Measurements from ENCODE around the gene ZNF438. TPM values are rescaled to one million over a fixed set of nuclear protein-coding genes. Genes with fewer than 3 reads are reported as not detected.

Gene ZNF438
- total RNA-seq, 1 donor from 2014 or later = 2.4 TPM

GRCh38 chr10:30822693-30823465 is 208.8 kb downstream of the ZNF438 start:
- Mint-ChIP-seq H3K4me1 (ENCODE audit: low read depth) (no peaks in the 10 kb centered on the region), H3K27me3 (ENCODE audit: insufficient read depth) (no peaks in the 10 kb centered on the region), H3K36me3 (ENCODE audit: low read depth) (no peaks in the 10 kb centered on the region), H3K27ac (no peak overlapping the region), H3K4me3 (no peak overlapping the region), H3K9me3 (no peaks in the 10 kb centered on the region)
- DNase-seq (ENCODE audit: low spot score) = no peak
- intact Hi-C loops (cut with micrococcal nuclease) = no loop called here

DNA sequence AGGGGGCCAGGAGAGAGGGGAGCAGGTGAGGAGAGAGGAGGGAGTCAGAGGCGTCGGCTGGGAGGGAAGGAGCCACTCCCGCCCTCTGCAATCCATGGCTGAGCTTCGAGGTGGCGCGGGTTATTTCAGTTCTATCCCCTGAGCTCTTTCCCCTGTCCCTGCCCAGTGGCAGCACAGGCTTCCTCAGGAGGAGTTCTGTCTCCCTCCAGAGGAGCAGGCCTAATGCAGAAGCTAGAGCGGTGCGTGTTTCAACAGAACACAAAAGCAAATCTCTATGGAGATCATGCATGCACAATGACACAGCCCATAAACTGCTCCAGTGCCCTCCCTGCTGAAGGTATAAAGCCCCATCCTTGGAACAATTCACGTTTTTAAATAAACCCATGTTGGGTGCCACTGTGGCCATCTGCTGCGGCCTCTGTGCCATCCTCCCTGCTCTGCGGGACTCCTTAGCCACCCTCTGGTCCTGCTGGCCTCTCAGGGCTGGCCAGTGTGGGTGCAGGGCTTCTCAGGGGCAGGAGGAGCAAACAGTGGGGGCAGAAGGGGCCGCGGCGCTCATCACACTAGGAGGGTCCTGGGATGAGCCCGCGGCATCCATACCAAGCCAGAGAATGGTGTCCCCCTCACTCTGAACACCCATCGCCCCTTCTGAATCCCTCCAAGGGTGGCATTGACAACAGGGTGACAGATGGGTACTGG is 209.5 kb downstream of the ZNF438 start:
- Mint-ChIP-seq H3K27ac (no peak overlapping the region), H3K27me3 (ENCODE audit: insufficient read depth) (no peaks in the 10 kb centered on the region)
- intact Hi-C loops (cut with micrococcal nuclease) = no loop called here

DNA sequence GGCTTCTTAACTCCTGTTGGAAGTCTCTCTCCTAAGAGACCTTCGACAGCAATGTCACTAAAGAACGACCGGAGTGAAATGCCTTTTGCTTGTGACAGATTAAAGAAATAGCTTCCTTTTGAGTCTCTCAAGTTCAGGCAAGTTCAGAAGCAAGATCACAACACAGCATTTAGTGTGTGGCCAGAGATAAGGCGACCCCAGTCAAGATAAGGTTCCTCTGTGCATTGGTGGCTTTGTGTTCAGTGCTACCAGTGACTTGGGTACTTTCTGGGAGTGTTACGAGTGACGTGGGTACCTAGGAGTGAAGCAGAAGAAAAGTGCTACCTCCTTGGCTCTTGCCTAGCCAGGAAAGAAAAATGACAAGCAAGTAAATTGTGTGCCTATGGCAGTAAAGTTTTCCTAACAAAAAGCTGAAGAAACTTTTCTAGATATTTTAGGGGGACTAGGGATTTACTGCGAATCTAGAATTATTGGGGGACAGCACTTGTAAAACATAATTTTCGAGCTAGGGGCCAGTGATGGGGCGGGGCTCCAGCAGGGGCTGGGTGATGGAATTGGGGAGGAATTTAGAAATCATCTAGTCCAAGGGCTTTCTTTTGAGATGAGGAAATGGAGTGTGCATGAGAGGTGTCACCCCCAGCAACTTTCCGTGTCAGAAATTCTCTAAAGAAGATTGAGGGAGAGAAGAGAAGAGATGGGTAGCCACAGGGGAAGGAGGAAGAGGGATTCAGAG is 210.2 kb downstream of the ZNF438 start:
- Mint-ChIP-seq H3K9me3 (no peaks in the 10 kb centered on the region), H3K36me3 (ENCODE audit: low read depth) (no peaks in the 10 kb centered on the region), H3K4me3 (no peak overlapping the region), H3K27ac (no peak overlapping the region), H3K27me3 (ENCODE audit: insufficient read depth) (no peaks in the 10 kb centered on the region), H3K4me1 (ENCODE audit: low read depth) (no peaks in the 10 kb centered on the region)
- intact Hi-C loops (cut with micrococcal nuclease) = no loop called here
- DNase-seq (ENCODE audit: low spot score) = no peak

More for the DNA sequence above, 209.5 kb downstream of the ZNF438 start:
- H3K36me3 Mint-ChIP-seq (ENCODE audit: low read depth) = no peaks in the 10 kb centered on the region
- no peaks in the 10 kb centered on the region for H3K9me3 Mint-ChIP-seq
- DNase-seq (ENCODE audit: low spot score) = no peak
- H3K4me3 Mint-ChIP-seq = no peak overlapping the region
- H3K4me1 Mint-ChIP-seq (ENCODE audit: low read depth) = no peaks in the 10 kb centered on the region

GRCh38 chr10:30820261-30820991 is 211.2 kb downstream of the ZNF438 start:
- H3K4me3 Mint-ChIP-seq = no peak overlapping the region
- no peak for DNase-seq (ENCODE audit: low spot score)
- intact Hi-C loops (cut with micrococcal nuclease) = no loop called here
- no peaks in the 10 kb centered on the region for H3K27me3 Mint-ChIP-seq (ENCODE audit: insufficient read depth)
- no peak overlapping the region for H3K27ac Mint-ChIP-seq
- no peaks in the 10 kb centered on the region for H3K9me3 Mint-ChIP-seq
- no peaks in the 10 kb centered on the region for H3K4me1 Mint-ChIP-seq (ENCODE audit: low read depth)
- H3K36me3 Mint-ChIP-seq (ENCODE audit: low read depth) = no peaks in the 10 kb centered on the region

- H3K27me3 Mint-ChIP-seq (ENCODE audit: insufficient read depth) = no peaks in the 10 kb centered on the region
Measured at GRCh38 chr10:30819341-30820181, 212.1 kb downstream of the ZNF438 start.

GRCh38 chr10:30818854-30819253 is 212.8 kb downstream of the ZNF438 start:
- intact Hi-C loops (cut with micrococcal nuclease) = no loop called here
- Mint-ChIP-seq H3K36me3 (ENCODE audit: low read depth) (no peaks in the 10 kb centered on the region), H3K9me3 (no peaks in the 10 kb centered on the region), H3K4me1 (ENCODE audit: low read depth) (peaks cover 10% of the 10 kb centered on the region), H3K27me3 (ENCODE audit: insufficient read depth) (peaks cover 2% of the 10 kb centered on the region), H3K27ac (no peak overlapping the region), H3K4me3 (no peak overlapping the region)
- no peak for DNase-seq (ENCODE audit: low spot score)

More at GRCh38 chr10:30819341-30820181, 212.1 kb downstream of the ZNF438 start:
- Mint-ChIP-seq H3K9me3 (no peaks in the 10 kb centered on the region), H3K36me3 (ENCODE audit: low read depth) (no peaks in the 10 kb centered on the region), H3K27ac (no peak overlapping the region), H3K4me1 (ENCODE audit: low read depth) (peaks cover 3% of the 10 kb centered on the region), H3K4me3 (no peak overlapping the region)
- intact Hi-C loops (cut with micrococcal nuclease) = no loop called here
- DNase-seq (ENCODE audit: low spot score) = no peak

DNA sequence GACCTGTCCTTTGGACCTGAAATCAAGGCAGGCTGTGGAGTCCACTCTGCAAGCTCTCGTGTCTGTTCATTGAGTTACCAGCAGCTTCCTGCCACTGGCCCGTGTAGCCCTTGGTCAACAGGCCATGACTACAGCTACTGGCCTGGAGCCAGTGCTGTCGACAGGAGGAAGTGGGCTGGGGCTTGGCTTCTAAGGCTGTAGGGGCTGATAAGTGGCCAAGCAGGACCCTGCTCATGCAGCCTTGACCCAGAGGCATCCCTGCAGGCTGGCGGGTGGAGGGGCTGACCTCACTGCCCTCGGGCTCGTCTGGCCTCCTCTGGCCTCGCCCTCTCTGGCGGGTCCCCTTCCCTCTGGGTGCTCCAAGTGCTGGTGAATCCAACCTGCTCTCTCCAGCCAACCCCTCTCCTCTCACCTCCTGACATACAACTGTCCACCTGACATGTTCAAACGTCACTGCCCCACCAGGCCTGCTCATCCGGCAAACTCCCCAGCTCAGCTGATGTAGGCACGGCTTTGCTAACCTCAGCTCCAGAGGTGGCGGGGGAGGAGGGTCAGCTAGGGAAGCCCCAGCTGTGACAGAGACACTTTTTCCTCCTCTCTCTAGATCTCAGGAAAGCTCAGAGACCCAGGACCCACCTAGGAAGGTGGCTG is 213.5 kb downstream of the ZNF438 start:
- no peak for DNase-seq (ENCODE audit: low spot score)
- Mint-ChIP-seq H3K27me3 (ENCODE audit: insufficient read depth) (peaks cover 2% of the 10 kb centered on the region), H3K4me3 (no peak overlapping the region), H3K36me3 (ENCODE audit: low read depth) (no peaks in the 10 kb centered on the region), H3K9me3 (no peaks in the 10 kb centered on the region), H3K27ac (no peak overlapping the region), H3K4me1 (ENCODE audit: low read depth) (peaks cover 17% of the 10 kb centered on the region)
- intact Hi-C loops (cut with micrococcal nuclease) = no loop called here

DNA sequence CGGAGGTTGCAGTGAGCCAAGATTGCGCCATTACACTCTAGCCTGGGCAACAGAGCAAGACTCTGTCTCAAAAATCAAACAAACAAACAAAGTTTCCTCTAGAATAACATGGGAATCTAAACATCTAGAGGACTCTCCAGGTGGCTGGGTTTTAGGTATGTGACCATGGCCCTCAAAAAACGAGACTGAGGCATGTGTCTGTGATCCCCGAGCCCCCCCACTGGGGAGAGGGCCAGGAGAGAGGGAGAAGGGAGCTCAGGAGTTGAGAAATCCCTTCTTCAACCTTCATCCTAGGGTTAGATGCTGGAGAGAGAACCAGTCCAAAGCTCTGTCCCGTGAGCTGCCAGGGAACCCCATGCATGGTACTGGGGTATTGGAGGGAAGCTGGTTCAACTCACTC is 214.1 kb downstream of the ZNF438 start:
- peaks cover 2% of the 10 kb centered on the region for H3K27me3 Mint-ChIP-seq (ENCODE audit: insufficient read depth)
- H3K4me1 Mint-ChIP-seq (ENCODE audit: low read depth) = peaks cover 23% of the 10 kb centered on the region
- intact Hi-C loops (cut with micrococcal nuclease) = no loop called here
- H3K36me3 Mint-ChIP-seq (ENCODE audit: low read depth) = no peaks in the 10 kb centered on the region
- H3K4me3 Mint-ChIP-seq = no peak overlapping the region
- H3K9me3 Mint-ChIP-seq = no peaks in the 10 kb centered on the region
- DNase-seq (ENCODE audit: low spot score) = no peak
- no peak overlapping the region for H3K27ac Mint-ChIP-seq

GRCh38 chr10:30816820-30817171 is 214.9 kb downstream of the ZNF438 start:
- Mint-ChIP-seq H3K4me3 (no peak overlapping the region), H3K36me3 (ENCODE audit: low read depth) (no peaks in the 10 kb centered on the region), H3K27ac (no peak overlapping the region), H3K9me3 (no peaks in the 10 kb centered on the region), H3K27me3 (ENCODE audit: insufficient read depth) (peaks cover 2% of the 10 kb centered on the region), H3K4me1 (ENCODE audit: low read depth) (peaks cover 31% of the 10 kb centered on the region)
- no peak for DNase-seq (ENCODE audit: low spot score)
- intact Hi-C loops (cut with micrococcal nuclease) = no loop called here

DNA sequence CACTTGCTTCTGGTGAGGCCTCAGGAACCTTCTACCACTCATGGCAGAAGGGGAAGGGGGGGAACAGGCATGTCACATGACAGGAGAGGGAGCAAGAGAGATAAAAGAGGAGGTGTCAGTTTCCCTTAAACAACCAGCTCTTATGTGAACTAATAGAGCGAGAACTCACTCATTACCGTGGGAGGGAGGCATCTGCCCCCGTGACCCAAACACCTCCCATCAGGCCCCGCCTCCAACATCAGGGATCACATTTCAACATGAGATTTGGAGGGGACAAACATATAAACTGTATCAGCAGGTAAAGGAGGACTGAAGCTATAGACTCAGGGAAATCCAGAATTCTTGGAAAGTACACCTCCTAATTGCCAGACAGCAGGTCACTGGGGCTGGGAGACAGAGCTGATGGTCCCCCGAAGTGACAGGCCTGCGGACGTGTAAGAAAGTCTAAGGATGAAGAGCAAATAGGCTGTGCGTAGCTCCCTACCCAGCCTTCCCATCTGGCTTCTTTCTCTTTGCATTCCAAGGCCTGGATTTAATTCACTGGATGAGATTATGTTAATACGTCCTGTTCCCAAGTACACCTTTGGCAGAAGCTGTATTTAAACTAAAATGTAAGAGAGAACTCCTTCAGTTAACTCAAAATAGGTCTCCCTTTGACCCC is 215.4 kb downstream of the ZNF438 start:
- Mint-ChIP-seq H3K36me3 (ENCODE audit: low read depth) (no peaks in the 10 kb centered on the region), H3K27me3 (ENCODE audit: insufficient read depth) (peaks cover 2% of the 10 kb centered on the region), H3K9me3 (no peaks in the 10 kb centered on the region), H3K27ac (no peak overlapping the region), H3K4me3 (no peak overlapping the region), H3K4me1 (ENCODE audit: low read depth) (peaks cover 35% of the 10 kb centered on the region)
- intact Hi-C loops (cut with micrococcal nuclease) = no loop called here
- DNase-seq (ENCODE audit: low spot score) = no peak

DNA sequence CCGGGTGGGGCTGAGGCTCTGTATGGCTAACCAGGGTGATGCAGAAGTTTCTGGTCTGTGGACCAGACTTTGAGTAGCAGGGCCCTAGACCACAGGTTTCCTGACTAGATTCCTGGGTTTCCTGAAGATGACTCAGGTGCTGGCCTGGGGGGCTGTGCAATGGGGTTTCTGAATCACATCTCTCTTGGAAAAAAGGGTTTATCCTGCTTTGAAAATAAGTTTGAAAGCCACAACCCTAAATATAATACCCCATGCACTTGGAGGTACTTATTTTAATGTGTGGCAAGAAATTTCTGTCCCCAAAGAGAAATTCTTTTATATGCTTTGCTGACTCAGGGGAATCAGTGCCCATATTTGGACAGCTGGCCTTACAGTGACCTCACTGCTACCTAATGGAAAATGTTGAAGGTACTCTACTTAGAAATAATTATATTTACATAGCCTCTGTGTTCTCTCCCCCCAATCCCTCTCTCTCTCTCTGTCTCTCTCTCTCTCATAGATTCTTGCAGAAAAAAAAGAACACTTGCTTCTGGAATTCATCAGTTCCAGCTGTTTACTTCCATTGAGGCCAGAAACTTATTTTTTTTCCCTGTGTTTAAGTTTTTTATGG is 217.7 kb downstream of the ZNF438 start:
- H3K27ac Mint-ChIP-seq = no peak overlapping the region
- peaks cover 2% of the 10 kb centered on the region for H3K27me3 Mint-ChIP-seq (ENCODE audit: insufficient read depth)
- H3K36me3 Mint-ChIP-seq (ENCODE audit: low read depth) = no peaks in the 10 kb centered on the region
- H3K4me3 Mint-ChIP-seq = no peak overlapping the region
- no peak for DNase-seq (ENCODE audit: low spot score)
- intact Hi-C loops (cut with micrococcal nuclease) = no loop called here
- no peaks in the 10 kb centered on the region for H3K9me3 Mint-ChIP-seq
- peaks cover 35% of the 10 kb centered on the region for H3K4me1 Mint-ChIP-seq (ENCODE audit: low read depth)

Measured in activated T-helper 1 cell treated with anti-CD3 and anti-CD28 coated beads, Interleukin-12 subunit alpha, Interleukin-12 subunit beta, Interleukin-2, Interleukin-4 antibody, amounts not matched to agents 30 ng/mL and 10 ng/mL and 1 ng/mL, durations not matched to agents 14 hours and 24 hours and 36 hours (primary cell).